Measurements from ENCODE around the gene COL6A3.

COL6A3 gene

DNA sequence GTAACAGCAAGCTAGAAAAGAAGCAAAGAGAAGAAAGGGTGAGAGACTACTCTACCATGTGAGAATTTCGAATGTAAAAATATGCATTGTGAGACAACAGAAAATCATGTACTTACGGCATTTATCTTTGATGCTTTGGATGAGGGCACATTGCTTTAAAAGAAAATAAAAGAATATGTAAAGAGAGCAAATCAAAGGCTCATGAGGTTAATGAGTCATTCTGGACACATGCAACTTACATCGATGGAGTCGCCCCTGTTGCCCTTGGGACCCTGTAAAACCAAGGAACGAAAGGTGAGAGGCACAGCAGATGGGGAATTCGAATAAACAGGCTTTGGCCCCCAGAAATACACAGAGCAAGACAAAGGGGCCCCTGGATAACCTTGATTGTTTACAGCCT lies 69.0 kb downstream of the COL6A3 start:
- no peak for DNase-seq

DNA sequence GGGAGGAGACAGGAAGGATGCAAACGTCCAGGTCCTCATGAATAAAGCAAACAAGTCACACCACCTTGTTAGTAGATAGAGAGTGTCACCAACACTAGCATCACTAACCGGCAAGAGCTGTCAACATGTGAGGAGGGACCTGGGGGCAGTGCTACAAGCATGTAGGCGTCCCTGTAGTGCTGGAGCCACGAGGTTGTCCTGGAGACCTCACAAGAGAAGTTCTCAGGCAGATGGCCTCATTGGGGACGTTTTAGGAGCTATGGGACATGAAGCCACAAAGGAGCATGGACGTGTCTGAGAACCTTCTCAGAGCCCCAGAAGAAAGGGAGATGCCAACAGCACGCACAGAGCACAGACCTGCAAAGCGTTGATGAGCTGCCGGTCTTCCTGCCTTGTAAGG lies 70.0 kb downstream of the COL6A3 start:
- no peak for DNase-seq

DNA sequence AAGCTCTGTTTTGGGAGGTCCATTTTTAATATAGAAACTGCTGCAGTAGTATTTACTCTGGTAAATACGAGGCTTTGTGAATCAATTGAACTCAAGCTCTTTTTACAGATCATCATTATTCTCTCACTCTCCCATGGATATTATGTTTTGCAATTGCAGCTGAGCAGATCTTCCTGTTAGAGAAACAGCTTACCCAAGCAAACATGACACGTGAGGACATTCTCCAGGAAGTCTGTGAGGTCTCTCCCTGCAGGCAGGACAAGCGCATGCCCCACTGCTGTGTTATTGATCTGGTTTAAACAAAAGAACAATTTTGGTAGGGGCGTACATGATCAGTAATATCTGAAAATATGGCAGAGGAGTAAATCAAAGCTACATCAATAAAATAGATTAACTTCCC lies 72.1 kb downstream of the COL6A3 start:
- no peak for DNase-seq

DNA sequence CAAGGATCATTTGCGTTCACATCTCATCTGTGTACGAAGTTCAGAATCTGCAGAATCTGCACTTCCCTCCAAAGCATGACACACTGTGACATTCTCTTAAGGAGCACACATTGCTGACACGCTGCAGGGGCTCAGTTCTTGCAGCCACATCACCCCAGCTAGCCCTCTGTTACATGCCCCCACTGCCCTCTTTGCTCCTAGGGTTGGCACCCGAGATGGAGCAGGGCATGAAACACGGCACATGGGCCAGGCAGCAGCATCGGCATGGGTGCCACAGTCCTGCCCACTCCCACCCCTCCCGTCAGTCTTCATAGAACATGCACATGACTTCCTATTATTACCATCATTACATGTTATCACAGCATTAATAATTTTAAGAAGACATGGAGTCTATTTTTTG lies 76.4 kb downstream of the COL6A3 start:
- no peak for DNase-seq

DNA sequence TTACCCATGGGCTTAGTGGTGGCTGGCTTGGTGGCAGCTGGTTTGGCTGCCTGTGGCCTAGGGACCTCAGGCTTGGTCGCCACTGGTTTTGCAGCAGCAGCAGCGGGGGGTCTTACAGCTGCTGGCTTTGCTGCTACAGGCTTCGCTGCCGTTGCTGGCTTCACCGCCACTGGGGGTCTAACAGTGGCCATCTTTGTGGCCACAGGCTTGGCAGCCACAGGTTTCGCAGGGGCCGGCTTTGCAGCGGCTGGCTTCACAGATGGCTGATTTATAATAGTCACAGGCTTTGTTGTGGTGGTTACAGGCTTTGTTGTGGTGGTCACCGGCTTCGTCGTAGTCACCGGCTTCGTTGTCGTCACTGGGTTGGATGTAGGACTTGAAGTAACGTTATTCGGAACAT lies 77.8 kb downstream of the COL6A3 start:
- no peak for DNase-seq

DNA sequence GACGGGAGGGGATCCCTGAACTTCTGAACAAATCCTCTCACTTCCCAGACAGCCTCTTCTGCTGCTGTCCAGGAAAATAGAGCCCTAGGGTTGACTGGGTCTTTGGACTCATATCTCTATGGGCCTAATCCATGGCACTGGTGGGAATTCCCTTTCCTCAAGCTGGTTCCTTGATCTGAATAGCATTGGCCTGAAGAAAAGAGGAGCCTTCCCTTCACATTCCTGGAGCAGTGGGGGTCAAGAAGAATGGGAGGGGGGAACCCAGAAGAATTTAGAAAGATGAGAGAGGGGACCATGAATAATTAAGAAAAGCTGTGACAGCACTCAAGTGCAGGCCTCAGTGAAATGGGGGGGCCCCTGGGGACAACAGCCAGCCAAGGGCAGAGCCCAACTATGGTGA lies 80.2 kb downstream of the COL6A3 start:
- DNase-seq = no peak

DNA sequence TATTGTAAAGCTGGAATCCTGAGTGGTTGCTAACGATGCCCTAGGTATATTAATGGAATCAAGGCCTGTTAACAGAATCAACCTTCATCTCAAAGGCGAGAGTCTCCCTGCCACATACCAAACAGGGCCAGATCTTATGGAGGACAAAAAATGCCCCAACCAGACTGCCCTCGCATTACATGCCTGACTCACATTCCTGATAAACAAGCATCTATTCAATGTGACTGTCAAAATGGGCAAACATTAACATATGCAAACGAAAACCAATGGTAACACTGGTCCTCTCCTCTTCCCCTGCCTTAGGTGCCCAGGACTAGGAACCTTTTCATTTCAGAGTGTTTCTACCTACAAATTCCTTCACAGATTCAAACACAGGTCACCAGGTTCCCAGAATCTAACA lies 83.4 kb downstream of the COL6A3 start:
- no peak for DNase-seq

DNA sequence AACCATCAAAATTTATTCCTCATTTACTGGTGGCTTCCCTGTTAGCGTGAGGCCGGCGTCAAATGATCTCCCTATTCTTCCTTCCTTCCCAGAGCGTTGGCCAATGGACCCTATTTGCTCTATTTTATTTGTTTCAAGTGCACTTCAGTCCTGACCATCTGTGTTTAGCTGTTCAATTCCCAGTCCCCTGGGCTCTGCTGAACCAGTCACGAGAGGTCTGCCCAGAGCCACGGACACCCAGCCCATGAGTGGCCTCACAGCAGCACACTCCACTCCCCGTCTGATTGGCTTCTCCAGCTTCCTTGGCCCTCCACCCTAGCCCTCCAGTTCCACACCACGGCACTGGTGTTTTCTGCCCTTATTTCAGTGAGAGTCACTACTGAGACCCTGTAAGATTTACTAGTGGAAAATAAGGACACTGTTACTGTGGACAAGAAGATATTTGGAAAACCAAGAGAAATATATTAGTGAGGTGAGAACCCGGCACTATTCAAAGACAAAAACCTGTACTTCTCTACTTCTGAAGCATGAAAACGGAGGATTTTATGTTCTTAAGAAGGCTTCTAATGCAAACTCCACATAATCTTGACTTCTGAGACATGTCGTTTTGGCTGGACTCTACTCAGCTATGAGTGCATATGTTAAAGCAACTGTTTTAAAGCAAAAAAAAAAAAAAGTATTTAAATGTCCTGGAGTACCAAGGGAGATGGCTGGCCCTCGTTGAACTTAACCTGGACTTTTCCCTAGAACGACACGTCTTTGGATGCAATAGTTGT lies 86.6 kb downstream of the COL6A3 start:
- DNase-seq = no peak

DNA sequence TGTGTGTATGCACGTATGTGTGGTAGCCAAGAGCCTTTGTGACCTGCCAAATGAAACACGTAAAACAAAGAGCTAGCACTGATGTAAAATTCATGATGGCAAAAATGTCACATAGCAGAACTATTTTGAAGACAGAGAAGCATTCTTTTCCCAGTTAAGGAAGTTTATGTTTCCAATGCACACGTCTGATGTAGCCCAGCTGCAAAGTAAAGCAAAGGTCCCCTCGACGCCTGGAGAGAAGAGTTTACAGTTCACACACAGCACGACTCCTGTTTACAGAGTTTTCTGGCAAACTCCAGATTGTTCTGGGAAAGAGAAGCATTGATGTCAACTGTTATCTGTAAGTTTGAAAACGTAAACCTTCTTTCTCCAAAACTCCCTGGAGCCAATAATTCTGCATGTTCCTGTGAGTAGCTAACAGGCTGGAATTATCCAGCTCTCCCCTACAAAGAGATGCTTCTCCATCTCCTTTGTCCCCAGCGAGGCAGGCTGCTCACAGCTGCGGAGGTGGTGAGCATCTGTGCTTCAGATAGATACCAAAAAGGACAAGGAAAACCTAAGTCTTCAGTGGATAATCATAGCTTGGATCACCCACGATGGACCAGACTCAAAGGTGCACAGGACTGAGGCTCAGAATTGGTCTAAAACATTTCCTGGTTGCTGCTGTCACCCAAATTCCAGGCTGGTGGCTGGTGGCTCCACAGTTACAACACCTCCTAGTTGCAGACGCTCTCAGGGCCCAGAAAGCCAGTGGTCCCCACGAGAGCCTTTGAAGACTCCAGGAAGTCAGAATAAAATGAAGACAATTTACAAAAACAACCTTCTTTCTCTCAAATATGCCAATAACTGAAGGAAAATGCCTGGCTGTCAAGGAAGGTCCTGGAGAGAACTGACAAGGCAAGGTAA lies 87.4 kb downstream of the COL6A3 start:
- no peak for DNase-seq

DNA sequence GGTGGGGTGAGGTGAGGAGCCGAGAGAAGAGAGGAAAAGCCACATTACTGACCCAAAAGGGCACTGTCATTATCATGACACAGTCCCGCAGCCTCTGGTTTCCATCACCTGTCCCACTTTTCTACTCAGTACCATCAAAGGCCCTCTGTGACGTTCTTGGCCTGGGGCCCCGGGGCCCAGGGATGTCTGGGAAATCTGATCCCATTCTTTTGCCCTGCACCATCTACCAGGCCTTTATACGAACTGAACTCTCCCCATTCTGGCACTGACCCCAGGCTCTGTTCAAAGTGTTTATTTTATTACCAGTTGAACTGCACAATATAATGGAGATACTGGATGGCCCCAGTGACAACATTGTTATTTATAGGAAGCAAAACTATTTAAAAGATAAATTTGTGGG lies 89.1 kb downstream of the COL6A3 start:
- DNase-seq = no peak

DNA sequence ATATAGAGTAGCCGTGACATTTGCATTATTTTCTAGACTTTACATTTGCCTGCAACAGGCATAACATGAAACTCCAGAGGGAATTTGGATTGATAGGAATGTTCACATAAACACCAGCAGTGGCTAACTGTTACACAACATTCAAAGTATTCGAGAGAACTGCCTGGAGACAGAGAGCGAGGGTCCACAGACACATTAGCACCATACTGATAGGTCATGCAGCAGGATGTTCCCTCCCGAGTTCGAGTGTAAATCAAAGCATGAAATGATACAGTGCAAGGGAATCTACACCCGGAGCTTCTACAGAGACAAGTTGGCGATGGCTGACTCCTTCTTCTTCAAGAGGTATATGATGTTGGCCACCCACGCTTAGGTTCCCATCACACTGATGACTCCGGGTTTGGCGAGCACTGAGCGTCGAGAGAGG lies 89.5 kb downstream of the COL6A3 start:
- no peak for DNase-seq

DNA sequence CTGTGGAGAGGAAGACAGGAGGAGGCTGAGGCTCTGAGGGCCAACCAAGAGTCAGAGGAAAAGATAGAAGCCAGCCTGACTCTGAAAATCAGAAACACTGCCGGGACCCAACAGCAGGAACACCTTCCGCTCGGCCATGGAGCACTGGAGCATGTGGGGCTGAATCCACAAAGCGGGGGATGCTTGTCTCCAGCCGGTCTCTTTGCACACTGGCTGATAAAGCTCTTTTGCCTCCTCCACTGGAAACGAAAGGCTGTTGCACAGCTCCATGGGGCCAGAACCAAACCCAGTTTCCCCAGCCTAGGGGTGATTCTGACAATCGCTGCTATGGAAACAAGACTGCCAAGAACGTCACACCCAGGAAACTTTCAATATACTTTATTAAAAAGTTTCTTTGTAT lies 90.3 kb downstream of the COL6A3 start:
- DNase-seq = no peak

DNA sequence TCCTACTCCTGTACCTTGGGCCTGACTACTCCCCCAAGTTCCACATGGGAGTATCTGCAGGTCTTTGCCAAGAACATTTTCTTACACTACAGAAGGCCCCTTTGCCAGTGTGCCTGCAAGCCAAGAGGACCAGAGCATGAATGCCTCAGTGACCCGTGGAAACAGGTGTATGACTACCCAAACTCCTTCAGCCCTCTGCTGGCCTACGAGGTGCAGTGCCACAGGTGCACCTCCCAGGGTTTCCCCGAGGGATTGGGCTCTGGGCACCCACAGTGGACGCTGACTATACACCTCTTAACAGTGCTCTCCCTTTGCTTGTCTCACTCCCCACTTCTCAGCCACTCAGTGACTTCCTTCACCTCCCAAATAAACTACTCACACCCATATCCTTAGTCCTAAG lies 91.4 kb downstream of the COL6A3 start:
- peak in 1 of 2 donors; percentile 6 for DNase-seq

DNA sequence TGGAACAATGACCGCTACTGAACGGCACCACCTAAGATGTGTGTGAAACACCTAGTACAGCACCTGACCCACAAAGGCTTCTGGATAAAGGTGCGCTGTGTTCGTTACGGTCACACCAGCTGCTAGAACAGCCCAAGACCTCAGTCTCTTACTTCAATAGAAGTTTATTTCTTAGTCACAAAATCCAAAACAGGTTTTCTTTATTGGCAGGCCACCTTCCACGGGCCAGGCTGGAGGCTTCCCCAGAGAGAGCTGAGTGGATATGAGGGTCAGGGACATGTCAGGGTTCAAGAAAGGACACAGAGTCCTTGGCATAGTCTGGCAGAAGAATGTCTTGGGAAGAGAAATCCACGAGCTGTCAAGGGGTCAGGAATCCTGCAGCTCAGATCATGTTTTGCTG lies 92.2 kb downstream of the COL6A3 start:
- no peak for DNase-seq

DNA sequence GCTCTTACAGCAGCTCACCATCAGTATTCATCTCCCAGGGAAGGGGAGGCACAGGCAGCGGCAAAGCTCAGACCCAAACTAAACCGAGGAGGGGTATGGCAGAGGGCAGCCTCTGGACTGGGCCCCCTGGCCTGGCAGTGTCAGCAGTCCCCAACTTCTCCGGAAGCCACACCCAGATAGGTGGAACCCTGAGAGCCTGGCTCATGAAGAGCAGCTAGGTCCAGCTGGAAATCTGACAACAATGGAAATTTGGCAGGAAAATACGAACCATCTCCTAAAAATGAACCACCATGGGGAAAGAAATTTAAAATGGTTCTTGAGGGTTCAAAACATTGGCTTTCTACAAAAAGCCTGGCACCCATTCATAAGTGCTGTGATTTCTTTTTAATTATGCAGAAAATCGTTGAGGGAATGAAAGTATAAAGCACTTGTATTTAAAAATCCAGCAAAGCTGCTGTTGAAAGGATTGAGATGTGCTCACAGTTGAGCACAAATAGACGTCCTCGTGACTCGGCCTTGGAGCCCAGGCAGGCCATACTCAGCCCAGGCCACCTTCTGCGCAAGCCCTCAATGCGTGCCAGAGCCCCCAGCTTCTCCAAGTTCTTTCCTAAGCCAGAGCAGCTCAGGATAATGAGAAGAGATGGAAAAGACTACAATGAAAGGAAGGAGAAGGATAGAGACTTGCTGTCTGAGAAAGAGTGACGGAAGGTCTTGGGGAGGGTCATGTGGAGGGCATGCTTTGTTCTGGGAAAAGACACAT lies 93.0 kb downstream of the COL6A3 start:
- DNase-seq = no peak

DNA sequence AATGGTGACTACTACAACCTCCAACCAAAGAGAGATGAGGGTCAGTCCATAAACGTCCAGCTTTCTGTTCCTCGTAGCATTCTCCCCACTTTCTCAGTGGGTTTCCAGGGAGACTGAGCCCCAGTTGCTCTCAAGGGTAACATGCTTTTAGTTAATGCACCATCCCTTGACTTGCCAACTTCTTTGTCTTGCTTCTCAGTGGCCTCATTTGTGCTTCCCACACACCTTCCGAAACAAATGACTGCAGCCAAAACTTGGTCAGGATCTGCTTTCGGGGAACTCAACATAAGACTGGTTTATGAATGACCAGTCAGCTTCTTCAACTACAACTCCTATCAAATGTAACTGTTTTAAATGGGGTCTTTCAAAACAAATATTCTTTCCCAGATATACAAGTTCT lies 94.1 kb downstream of the COL6A3 start:
- DNase-seq = no peak

DNA sequence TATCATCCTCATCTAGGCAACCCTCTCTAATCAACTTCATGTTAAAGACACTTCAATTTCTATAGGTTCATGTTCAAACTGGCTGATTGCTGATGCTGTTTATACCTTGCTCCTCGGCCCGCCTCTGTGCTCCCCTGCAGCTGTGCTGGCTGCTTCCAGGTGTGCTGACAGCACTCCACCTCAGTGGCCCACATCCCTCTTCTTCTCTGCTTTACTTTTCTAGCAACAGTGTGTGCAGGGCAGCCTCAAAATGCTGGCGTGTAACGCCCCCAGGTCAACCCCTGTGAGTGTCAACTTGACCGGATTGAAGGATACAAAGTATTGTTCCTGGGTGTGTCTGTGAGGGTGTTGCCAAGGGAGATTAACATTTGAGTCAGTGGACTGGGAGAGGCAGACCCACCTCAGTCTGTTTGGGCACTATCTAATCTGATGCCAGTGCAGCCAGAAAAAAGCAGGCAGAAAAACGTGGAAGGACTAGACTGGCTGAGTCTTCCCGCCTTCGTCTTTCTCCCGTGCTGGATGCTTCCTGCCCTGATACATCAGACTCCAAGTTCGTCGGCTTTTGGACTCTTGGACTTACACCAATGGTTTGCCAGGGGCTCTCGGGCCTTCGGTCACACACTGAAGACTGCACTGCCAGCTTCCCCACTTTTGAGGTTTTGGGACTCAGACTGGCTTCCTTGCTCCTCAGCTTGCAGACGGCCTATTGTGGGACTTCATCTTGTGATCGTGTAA lies 94.7 kb downstream of the COL6A3 start:
- no peak for DNase-seq

DNA sequence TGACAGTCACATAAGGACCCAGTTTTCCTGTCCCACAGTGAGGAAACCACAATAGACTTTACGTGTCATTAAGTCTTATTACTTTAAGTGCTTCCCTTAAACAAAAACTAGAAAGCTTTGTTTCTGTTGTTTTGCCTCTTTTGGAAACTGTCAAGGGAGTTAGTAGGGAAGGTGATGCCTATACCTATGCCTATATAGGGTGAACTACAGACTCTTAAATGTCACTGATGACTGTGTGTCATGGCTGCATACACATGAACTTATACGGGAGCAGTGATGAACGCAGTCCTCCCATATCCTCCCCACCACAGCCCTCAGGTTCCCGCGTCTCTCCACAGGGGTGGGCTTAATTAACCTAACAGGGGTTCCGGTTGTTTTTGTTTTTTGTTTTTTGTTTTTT lies 97.6 kb downstream of the COL6A3 start:
- DNase-seq = no peak

DNA sequence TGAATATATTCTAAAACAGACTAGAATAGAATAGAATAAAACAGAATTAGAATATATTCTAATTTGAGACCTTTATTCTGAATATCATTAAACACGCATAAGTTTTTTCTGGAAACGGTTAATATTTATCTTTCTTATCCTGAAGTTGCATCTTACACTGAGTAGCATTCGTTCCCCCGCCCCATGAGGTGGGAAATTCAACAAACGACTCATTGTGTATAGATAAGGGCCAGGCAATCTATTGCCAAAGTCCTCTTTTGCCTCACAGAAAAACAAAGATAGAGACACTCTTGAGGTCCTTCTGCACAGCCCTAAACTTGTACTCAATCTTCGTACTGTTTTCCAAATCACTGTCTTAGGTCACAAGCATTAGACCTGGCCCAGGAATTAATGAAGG lies 98.1 kb downstream of the COL6A3 start:
- DNase-seq = no peak

DNA sequence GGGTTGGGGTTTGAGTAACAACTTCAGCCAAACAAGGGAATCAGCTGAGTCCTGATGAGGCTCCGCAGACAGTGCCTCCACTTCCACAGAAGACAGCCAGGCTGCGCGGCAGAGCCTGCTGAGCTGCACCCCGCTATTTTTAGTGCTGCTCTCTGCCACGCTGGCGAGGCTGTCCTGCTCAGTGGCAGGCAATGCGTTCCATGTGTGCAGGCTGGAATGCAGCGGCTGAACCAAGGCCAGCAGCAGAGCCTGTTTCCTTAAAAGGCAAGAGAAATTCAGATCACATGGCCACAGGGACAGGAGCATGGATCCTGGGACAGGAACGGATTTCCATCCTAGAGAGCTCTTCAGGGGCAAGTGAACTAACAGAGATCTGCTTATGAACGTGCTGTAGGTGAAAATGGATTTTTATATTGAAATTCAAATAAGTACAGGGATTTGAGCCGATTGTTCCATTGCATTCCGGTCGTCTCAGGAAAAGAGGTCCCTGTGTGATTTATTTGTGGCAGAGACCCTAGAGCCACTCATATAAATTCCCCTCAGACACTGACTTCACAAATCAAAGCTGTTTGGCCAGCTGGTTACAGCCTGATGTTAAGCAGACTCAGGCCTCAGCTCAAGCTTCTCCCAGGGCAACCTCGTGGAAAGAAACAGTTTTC lies 98.7 kb downstream of the COL6A3 start:
- DNase-seq = no peak

DNA sequence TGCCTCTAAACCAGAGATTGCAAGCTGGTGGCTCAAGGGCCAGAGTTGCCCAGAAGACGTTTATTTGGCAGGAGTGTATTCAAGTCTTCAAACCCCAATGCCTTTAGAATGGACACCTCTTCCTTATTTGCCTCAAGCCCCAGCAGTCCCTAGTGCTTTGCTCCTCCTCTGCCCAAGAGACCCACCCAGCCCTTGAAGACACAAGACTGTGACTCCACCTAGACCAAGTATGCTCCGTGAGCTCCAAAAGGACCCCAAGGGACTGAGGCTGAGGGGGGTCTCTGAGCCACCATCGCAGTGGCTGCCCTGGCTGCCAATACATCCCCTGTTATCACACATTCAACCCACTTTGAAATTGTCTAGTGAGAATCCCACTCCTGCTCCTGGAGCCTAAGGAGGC lies 99.3 kb downstream of the COL6A3 start:
- DNase-seq = no peak

DNA sequence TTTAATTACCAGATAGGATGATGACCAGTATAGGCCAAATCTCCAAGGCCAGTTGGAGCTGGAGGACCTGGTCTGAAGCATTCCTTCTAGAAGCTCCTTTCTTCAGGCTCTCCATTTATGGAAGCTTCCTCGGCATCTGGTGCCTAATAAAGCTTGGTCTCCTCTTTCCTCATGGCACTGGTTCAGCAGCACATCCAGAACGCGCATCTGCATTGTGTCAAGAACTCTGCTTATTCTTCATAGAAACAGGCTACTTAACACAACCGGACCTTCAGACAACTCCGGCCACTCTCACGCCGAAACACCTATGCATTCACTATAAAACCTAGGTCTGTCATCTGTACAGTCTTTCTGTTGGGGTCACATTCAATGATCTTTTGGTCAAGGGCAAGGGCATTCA lies 99.8 kb downstream of the COL6A3 start:
- no peak for DNase-seq
